Osteocyte (in vitro differentiated cells): Measurements from ENCODE around the gene AKR1B15. TPM values are rescaled to one million over a fixed set of nuclear protein-coding genes. Genes with fewer than 3 reads are reported as not detected.

ENCODE experiments used
- DNase-seq: peaks from one replicate; pipeline ENCODE4 v3.0.0; 2021; ENCODE audit warnings: mixed read lengths; ENCODE audit not compliant: unreplicated experiment; ENCODE audit errors: extremely low spot score
- H3K27ac Mint-ChIP-seq: one replicate; pipeline ENCODE4 v1.8.0; 2021; ENCODE audit warnings: mild to moderate bottlenecking, mixed read lengths; ENCODE audit not compliant: unreplicated experiment
- H3K27me3 Mint-ChIP-seq: one replicate; pipeline ENCODE4 v1.8.0; 2021; ENCODE audit warnings: mixed read lengths; ENCODE audit not compliant: unreplicated experiment
- H3K36me3 Mint-ChIP-seq: one replicate; pipeline ENCODE4 v1.8.0; 2021; ENCODE audit warnings: mixed read lengths; ENCODE audit not compliant: unreplicated experiment
- H3K4me1 Mint-ChIP-seq: one replicate; pipeline ENCODE4 v1.8.0; 2021; ENCODE audit warnings: mixed read lengths; ENCODE audit not compliant: unreplicated experiment
- H3K4me3 Mint-ChIP-seq: one replicate; pipeline ENCODE4 v1.8.0; 2021; ENCODE audit warnings: mild to moderate bottlenecking, moderate library complexity, mixed read lengths; ENCODE audit not compliant: unreplicated experiment
- H3K9me3 Mint-ChIP-seq: one replicate; pipeline ENCODE4 v1.8.0; 2021; ENCODE audit warnings: mixed read lengths; ENCODE audit not compliant: unreplicated experiment
- CTCF ChIP-seq: fragments of 200-600 bp; sonication (generic); IDR thresholded peaks from 2 replicates; pipeline ENCODE4 v1.5.0; 2021; ENCODE audit warnings: antibody characterized with exemption, mild to moderate bottlenecking, moderate library complexity
- long read RNA-seq: library from polyadenylated mRNA; unstranded; transcript quantifications from one replicate; pipeline ENCODE4 v2.0.0, GENCODE V29; 2021
- total RNA-seq: library from RNA; stranded (reverse); gene quantifications from 2 replicates; pipeline ENCODE4 v1.2.1, GENCODE V29; 2021

The AKR1B15 gene
- total RNA-seq, result not detected in 2 replicates
- long read RNA-seq, partial matches to known transcripts, result 0 of 1 reads
- long read RNA-seq, other reads (novel, unspliced or antisense), result 1 of 1 reads

DNA sequence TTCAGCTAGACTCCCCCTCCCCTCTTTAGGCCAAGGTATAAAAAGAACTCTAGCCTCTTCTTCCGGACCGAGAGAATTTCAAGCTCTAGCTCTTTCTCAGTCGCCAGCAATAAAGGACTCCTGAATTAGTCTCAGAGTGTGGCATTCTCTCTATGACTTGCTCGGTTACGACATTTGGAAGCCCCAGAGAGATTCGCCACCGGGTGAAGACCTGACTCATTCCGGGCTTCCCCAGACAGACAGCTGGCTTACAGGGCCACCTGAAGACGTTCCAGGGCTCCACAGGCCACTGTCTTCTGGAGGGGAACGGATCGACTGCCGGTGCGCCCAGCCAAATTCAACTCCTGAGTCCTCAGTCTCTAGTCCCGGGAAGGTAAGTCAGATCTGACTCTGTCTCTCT lies at the start of gene AKR1B15:
TSS of gene AKR1B15 (plus strand) at position 234 of the 400 bp plus-strand sequence. CDS start 15,510 bp downstream, outside the sequence.
- Mint-ChIP-seq H3K4me1 (peaks cover 26% of the 10 kb centered on the region), H3K4me3 (peak within 1 kb of the TSS; percentile 67), H3K27ac (no peak within 1 kb of the TSS), H3K27me3 (peaks cover 28% of the 10 kb centered on the region), H3K9me3 (no peaks in the 10 kb centered on the region), H3K36me3 (no peaks in the 10 kb centered on the region)
- no peak for TF ChIP-seq CTCF
- no peak for DNase-seq

- H3K36me3 Mint-ChIP-seq, result no peaks in the 10 kb centered on the region
- no peak overlapping the region for H3K27ac Mint-ChIP-seq
- H3K4me3 Mint-ChIP-seq, result no peak overlapping the region
- peaks cover 27% of the 10 kb centered on the region for H3K27me3 Mint-ChIP-seq
- H3K4me1 Mint-ChIP-seq, result peaks cover 3% of the 10 kb centered on the region
- DNase-seq, result no peak
- TF ChIP-seq CTCF, result no peak
- no peaks in the 10 kb centered on the region for H3K9me3 Mint-ChIP-seq
Measured at GRCh38 chr7:134500406-134500805, 48.5 kb upstream of the AKR1B15 start.

DNA sequence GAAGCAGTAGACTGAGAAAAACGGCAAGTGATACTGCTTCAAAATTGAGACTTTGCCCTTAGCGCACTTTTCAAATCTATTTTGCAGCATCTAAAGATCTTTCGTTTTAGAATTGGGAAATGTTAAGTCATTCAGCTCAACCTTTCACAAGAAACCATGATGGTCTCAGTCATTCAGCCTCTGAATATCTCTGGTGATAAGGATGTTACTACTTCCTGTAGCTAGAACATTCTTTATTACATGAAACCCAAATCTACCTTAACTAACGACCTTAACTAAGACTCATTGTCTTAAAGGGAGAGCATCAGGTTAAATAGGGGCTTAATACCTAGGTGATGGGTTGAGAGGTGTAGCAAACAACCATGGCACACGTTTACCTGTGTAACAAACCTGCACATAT lies 47.9 kb upstream of the AKR1B15 start:
- Mint-ChIP-seq H3K9me3 (no peaks in the 10 kb centered on the region), H3K4me3 (no peak overlapping the region), H3K4me1 (peaks cover 3% of the 10 kb centered on the region), H3K27me3 (peaks cover 22% of the 10 kb centered on the region), H3K36me3 (no peaks in the 10 kb centered on the region), H3K27ac (no peak overlapping the region)
- no peak for TF ChIP-seq CTCF
- no peak for DNase-seq

- no peaks in the 10 kb centered on the region for H3K9me3 Mint-ChIP-seq
- no peak for TF ChIP-seq CTCF
- no peak for DNase-seq
- H3K4me1 Mint-ChIP-seq, result peaks cover 3% of the 10 kb centered on the region
- H3K4me3 Mint-ChIP-seq, result no peak overlapping the region
- H3K27ac Mint-ChIP-seq, result no peak overlapping the region
- H3K36me3 Mint-ChIP-seq, result no peaks in the 10 kb centered on the region
- peaks cover 14% of the 10 kb centered on the region for H3K27me3 Mint-ChIP-seq
Measured at GRCh38 chr7:134502463-134503371, 46.2 kb upstream of the AKR1B15 start.

DNA sequence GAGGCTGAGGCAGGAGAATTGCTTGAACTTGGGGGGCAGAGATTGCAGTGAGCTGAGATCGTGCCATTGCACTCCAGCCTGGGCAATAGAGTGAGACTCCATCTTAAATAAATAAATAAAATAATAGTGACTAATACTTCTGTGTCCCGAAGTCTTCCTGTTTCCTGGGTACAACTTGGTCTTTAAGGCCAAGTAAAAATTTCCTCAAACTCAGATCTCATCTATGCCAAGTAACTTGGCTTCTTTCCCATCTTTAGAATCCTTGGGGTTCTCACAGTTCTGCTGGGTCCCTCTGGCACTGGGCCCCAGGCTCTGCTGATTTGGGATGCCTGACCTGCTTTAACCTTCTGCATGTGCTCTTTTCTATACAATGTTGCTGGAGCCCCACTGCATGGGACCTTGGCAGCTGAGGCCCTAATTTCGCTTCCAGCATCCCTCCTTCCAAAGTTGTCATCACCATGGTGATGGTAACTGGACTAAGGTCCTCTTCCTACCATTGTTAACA lies 44.2 kb upstream of the AKR1B15 start:
- H3K27me3 Mint-ChIP-seq, result peaks cover 6% of the 10 kb centered on the region
- H3K9me3 Mint-ChIP-seq, result no peaks in the 10 kb centered on the region

More for the DNA sequence above, 44.2 kb upstream of the AKR1B15 start:
- TF ChIP-seq CTCF, result no peak
- DNase-seq, result no peak
- no peak overlapping the region for H3K27ac Mint-ChIP-seq
- H3K4me3 Mint-ChIP-seq, result no peak overlapping the region
- H3K4me1 Mint-ChIP-seq, result peaks cover 3% of the 10 kb centered on the region
- no peaks in the 10 kb centered on the region for H3K36me3 Mint-ChIP-seq
